HG03039 (cell line): ENCODE results near the gene ZNF141.
"Not testable (repeated sequence)": the region's sequence is repeated elsewhere in the genome, so short reads cannot be mapped to it uniquely, and the experiment has no call there.

Experiments used
- ATAC-seq: cut with Tn5 transposase; IDR thresholded peaks from one replicate; pipeline ENCODE4 v1.9.1; 2021; ENCODE audit warnings: mild to moderate bottlenecking, moderate library complexity; ENCODE audit not compliant: unreplicated experiment

ZNF141 gene

DNA sequence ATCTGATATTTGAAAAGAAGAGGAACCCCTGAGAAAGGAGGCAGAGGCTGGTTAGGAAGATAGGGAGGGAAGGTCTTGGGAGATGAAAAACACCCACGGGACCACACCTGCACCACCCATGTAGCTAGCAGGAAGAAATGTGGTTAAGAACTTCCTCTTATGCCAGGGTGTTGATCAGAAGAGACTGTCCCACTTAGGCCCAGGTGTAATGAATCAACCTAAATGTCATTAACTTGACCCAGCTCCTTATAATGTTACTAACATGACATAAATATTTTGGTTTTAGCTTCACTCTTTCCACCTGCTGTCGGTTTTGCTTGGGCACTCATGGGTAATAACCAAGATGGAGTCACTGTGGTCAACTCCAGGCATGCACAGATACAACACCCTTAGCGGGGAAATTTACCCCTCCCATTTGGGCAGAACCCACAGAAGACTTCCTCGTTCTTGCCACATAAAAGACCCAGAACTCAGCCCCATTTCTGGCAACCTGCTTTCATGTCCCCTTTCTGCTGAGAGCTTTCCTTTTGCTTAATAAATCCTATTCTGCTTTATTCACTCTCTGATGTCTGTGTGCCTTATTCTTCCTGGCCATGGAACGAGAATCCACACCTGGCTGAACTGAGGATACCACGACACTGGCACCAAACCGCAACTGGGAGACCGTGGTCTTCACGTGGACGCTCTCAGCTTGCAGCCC lies 46.8 kb downstream of the ZNF141 start:
- no peak for ATAC-seq

DNA sequence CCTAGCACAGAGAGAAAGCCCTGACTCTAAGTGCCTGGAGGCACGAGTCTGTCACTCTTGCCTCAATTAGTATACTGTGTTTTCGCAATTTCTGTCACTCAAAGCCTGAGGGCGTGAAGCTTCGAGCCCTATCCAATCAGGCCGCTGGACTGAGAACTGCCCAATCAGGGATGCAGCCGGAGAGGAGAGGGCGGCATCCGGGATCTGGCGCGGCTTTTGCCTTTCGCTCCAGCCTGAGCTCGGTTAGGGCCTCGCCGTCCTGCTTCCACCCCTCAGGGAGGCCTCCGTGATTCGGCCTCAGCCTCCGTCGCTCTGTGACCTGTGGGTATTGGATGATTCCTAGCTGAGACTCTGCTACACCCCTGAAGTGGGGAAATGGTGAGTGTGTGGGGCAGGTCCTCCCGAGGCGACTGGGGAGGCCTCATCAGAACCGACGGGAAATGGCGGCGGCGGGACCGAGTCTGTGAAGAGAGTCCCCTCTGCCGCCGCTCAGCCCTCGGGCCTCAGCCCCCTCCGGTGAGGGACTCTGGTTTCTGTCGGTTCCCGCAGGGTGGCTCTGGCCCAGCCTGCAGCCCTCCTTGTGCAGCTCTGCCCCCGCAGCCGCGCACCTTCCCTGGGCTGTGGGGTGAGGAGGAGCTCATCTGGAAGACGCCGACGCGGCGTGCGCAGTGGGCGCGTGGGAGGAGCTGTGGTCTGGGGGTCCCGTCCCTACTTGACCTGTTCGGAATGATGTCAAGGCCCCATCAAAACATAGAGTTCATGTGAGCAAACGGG lies 48.5 kb downstream of the ZNF141 start:
- ATAC-seq: no peak

DNA sequence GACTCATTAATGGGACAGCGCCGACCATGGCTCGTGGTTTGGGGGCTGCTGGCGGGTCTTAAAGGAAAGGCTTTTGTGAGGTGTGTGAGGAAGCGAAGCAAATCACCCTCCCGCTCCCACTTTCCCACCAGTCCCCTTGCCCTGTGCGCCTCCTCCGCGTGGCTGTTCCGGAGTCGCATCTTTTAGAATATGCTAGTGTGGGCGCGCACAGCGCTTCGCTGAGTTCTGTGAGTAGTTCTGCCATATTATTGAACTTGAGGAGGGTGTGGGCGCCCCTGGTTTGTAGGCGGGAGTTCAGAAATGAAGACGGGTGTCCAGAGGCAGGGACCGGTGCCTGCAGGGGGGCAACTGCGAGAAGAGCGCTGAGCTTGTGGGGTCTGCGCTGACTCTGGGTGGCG lies 49.1 kb downstream of the ZNF141 start:
- ATAC-seq: no peak

- no peak for ATAC-seq
Observed at GRCh38 chr4:404006-404405, 66.4 kb downstream of the ZNF141 start.

DNA sequence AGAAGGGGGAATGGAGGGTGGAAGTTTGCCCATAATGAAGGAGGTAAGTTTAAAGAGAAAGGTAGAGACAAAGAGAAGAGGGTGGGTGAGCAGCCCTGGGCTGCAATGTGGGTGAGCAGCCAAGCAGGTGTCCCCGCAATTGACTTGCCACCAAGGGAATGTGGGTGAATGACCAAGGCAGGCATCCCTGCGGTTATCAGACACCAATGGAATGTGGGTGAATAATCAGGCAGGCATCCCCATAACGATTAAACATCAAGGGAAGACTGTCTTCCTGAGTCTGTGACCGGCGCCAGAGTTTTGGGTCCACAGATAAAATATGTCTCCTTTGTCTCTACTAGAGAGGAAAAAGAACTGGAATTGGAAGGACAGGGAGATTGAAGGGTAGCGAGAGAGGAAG lies 70.7 kb downstream of the ZNF141 start:
- not testable (repeated sequence) for ATAC-seq

DNA sequence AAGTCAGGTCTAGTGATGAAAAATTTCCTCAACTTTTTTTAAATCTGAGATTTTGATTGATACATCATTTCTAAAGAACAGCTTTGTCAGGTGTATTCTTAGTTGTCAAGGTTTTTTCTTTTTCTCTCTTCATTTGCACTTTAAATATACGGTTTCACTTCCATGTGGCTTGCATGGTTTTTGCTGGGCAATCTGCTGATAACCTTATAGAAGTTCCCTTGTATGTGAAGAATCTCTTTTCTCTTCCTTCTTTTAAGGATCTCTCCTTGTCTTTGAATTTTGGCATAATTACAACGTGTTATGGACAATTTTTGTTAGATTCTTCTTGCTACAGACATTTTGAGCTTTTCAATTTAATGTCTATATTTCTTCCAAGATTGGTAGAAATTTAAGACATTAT lies 85.0 kb downstream of the ZNF141 start:
- ATAC-seq: no peak
